IMR-90 (cell line): ENCODE results near the gene PLCXD1. TPM values are rescaled to one million over a fixed set of nuclear protein-coding genes. Genes with fewer than 3 reads are reported as not detected.
"Not testable (repeated sequence)": the region's sequence is repeated elsewhere in the genome, so short reads cannot be mapped to it uniquely, and the experiment has no call there.

ENCODE experiments used
- ATAC-seq: fragments of 200-7000 bp; cut with Tn5 transposase; 2 replicates; pipeline ENCODE4 v1.9.1; 2020; ENCODE audit warnings: low read depth, mild to moderate bottlenecking, moderate library complexity
- BruUV-seq: library from RNA; stranded (reverse); fragments of 400-500 nt; replicated peaks from 2 replicates; lab custom pipeline; 2021; lab: Mats Ljungman, UMichigan
- CTCF ChIA-PET: fragments of 300-600 bp; formaldehyde crosslinking; extraction: SDS; loops from one replicate; lab custom pipeline; 2021; ENCODE audit warnings: antibody characterized with exemption; lab: Yijun Ruan, JAX
- POLR2A ChIA-PET: fragments of 300-600 bp; sonication (Branson Sonifier 250); formaldehyde crosslinking; loops from one replicate; lab custom pipeline; 2022; ENCODE audit warnings: antibody characterized with exemption; ENCODE audit not compliant: unreplicated experiment; lab: Charles Lee
- DNase-seq: peaks from one replicate; pipeline ENCODE4 v3.0.0; 2013
- H2AFZ ChIP-seq: replicated peaks from 2 replicates; pipeline ENCODE3; 2013; ENCODE audit warnings: low read length, mild to moderate bottlenecking; ENCODE audit not compliant: poor library complexity
- H2AK5ac ChIP-seq: 2 replicates; pipeline ENCODE4 v1.6.1; 2013; ENCODE audit warnings: low read depth, low read length, inconsistent platforms
- H2AK9ac ChIP-seq: replicated peaks from 2 replicates; pipeline ENCODE3; 2013; ENCODE audit warnings: mild to moderate bottlenecking, low read depth, low read length, moderate library complexity; ENCODE audit not compliant: poor library complexity
- H2BK120ac ChIP-seq: 2 replicates; pipeline ENCODE4 v1.6.1; 2013; ENCODE audit warnings: low read depth, low read length, inconsistent platforms
- H2BK15ac ChIP-seq: 3 replicates; pipeline ENCODE4 v1.6.1; 2013; ENCODE audit warnings: low read depth, low read length, inconsistent platforms
- H2BK20ac ChIP-seq: 2 replicates; pipeline ENCODE4 v1.6.1; 2013; ENCODE audit warnings: low read depth, mild to moderate bottlenecking, inconsistent platforms, low read length, moderate library complexity
- H2BK5ac ChIP-seq: 2 replicates; pipeline ENCODE4 v1.6.1; 2013; ENCODE audit warnings: mild to moderate bottlenecking, low read depth, low read length, inconsistent platforms; ENCODE audit not compliant: poor library complexity, severe bottlenecking
- H3K14ac ChIP-seq: replicated peaks from 2 replicates; pipeline ENCODE4 v1.6.1; 2013; ENCODE audit warnings: low read depth, low read length, inconsistent platforms
- H3K18ac ChIP-seq: 2 replicates; pipeline ENCODE4 v1.6.1; 2013; ENCODE audit warnings: low read depth, low read length, control low read depth
- H3K23ac ChIP-seq: 2 replicates; pipeline ENCODE4 v1.6.1; 2013; ENCODE audit warnings: low read depth, low read length, inconsistent platforms
- H3K27ac ChIP-seq: 2 replicates; pipeline ENCODE4 v1.5.1; 2013; ENCODE audit warnings: mild to moderate bottlenecking, control low read depth, low read length; ENCODE audit not compliant: insufficient read depth
- H3K27me3 ChIP-seq: 2 replicates; pipeline ENCODE4 v1.6.1; 2013; ENCODE audit warnings: low read length; ENCODE audit not compliant: control insufficient read depth, insufficient read depth
- H3K36me3 ChIP-seq: 2 replicates; pipeline ENCODE4 v1.6.1; 2013; ENCODE audit warnings: low read length, mixed read lengths; ENCODE audit not compliant: control insufficient read depth, insufficient read depth
- H3K4ac ChIP-seq: 2 replicates; pipeline ENCODE4 v1.6.1; 2013; ENCODE audit warnings: low read depth, low read length, inconsistent platforms
- H3K4me1 ChIP-seq: 2 replicates; pipeline ENCODE4 v1.6.1; 2013; ENCODE audit warnings: low read length, mixed read lengths; ENCODE audit not compliant: control insufficient read depth, insufficient read depth
- H3K4me2 ChIP-seq: 2 replicates; pipeline ENCODE4 v1.6.1; 2013; ENCODE audit warnings: low read depth, mild to moderate bottlenecking, control low read depth, low read length, moderate library complexity
- H3K4me3 ChIP-seq: 2 replicates; pipeline ENCODE4 v1.5.1; 2013; ENCODE audit warnings: low read depth, mild to moderate bottlenecking, control low read depth, low read length, moderate library complexity; ENCODE audit not compliant: insufficient read depth
- H3K56ac ChIP-seq: 2 replicates; pipeline ENCODE4 v1.6.1; 2013; ENCODE audit warnings: low read length, inconsistent platforms; ENCODE audit not compliant: insufficient read depth; ENCODE audit errors: extremely low read depth
- H3K79me1 ChIP-seq, 2 experiments: 2 replicates each; pipeline ENCODE4 v1.6.1; 2013; ENCODE audit warnings: low read length in 2 of 2, inconsistent platforms in 1 of 2, low read depth in 1 of 2
- H3K9ac ChIP-seq: 2 replicates; pipeline ENCODE4 v1.6.1; 2013; ENCODE audit warnings: low read depth, low read length, control low read depth
- H3K9me1 ChIP-seq: 2 replicates; pipeline ENCODE4 v1.6.1; 2013; ENCODE audit warnings: low read length, inconsistent platforms; ENCODE audit not compliant: insufficient read depth
- H3K9me3 ChIP-seq: 2 replicates; pipeline ENCODE4 v1.6.1; 2013; ENCODE audit warnings: low read length; ENCODE audit not compliant: control insufficient read depth, insufficient read depth
- H4K20me1 ChIP-seq: 2 replicates; pipeline ENCODE4 v1.6.1; 2013; ENCODE audit warnings: low read length, inconsistent platforms; ENCODE audit not compliant: insufficient read depth
- H4K5ac ChIP-seq: 2 replicates; pipeline ENCODE4 v1.6.1; 2013; ENCODE audit warnings: mild to moderate bottlenecking, low read depth, low read length, control low read depth
- H4K8ac ChIP-seq, 2 experiments: 2 replicates each; pipeline ENCODE4 v1.6.1; 2013; ENCODE audit warnings: low read depth in 2 of 2, low read length in 2 of 2, control low read depth in 1 of 2, inconsistent platforms in 1 of 2
- H4K91ac ChIP-seq: 2 replicates; pipeline ENCODE4 v1.6.1; 2013; ENCODE audit warnings: low read depth, low read length, inconsistent platforms; ENCODE audit not compliant: insufficient read depth
- WGBS, 2 experiments: methylation state at CpG; one replicate each; pipeline versions ENCODE4 v1.1.5 to v1.1.7; 2013; ENCODE audit warnings: missing lambda C conversion rate in 2 of 2; ENCODE audit not compliant: insufficient read length in 1 of 2; ENCODE audit errors: extremely low coverage in 2 of 2; 5-methylcytosine and 5-hydroxymethylcytosine counted together
- dilution Hi-C: fragments of 300-500 bp; cut with HindIII; formaldehyde crosslinking; loops from one replicate; pipeline ENCODE4 v1.14.3; 2018; ENCODE audit warnings: low sequenced_read_pairs; ENCODE audit not compliant: unreplicated experiment
- in situ Hi-C: fragments of 300-500 bp; cut with MboI; formaldehyde crosslinking; loops from 3 replicates; pipeline ENCODE4 v1.14.3; 2019; ENCODE audit warnings: low sequenced_read_pairs, inconsistent platforms, mixed read lengths
- intact Hi-C: fragments of 100-400 bp; cut with micrococcal nuclease; formaldehyde crosslinking; loops from 2 replicates; pipeline ENCODE4 v1.10.0; 2022
- polyA plus RNA-seq, 3 experiments: library from polyadenylated mRNA; depleted of rRNA; stranded (reverse); fragments of >200 nt; gene quantifications; 2 replicates each; pipeline ENCODE4 v1.2.3, GENCODE V29; 2012; ENCODE audit warnings: low replicate concordance in 1 of 3
- total RNA-seq: library from RNA; depleted of rRNA; stranded (reverse); fragments of >200 nt; gene quantifications from 2 replicates; pipeline ENCODE4 v1.2.3, GENCODE V29; 2012

Gene PLCXD1
- total and polyA plus RNA-seq, 2 of the 4 experiments (the other 2 are of a cell fraction) = 16.7 to 17.7 TPM

- dilution Hi-C loops, H3K4me1 ChIP-seq, ATAC-seq, H2BK20ac ChIP-seq, H3K27ac ChIP-seq, H3K4me2 ChIP-seq, H2AK5ac ChIP-seq, H3K36me3 ChIP-seq, POLR2A ChIA-PET, H3K27me3 ChIP-seq, BruUV-seq, H3K4ac ChIP-seq, H4K20me1 ChIP-seq, H2BK15ac ChIP-seq, H3K9me3 ChIP-seq, H4K8ac ChIP-seq, H4K5ac ChIP-seq, H3K9ac ChIP-seq, H3K79me1 ChIP-seq, H3K18ac ChIP-seq, DNase-seq, H3K23ac ChIP-seq, H2BK5ac ChIP-seq, H2AFZ ChIP-seq, H3K4me3 ChIP-seq, H2BK120ac ChIP-seq, H3K9me1 ChIP-seq, H3K14ac ChIP-seq, H4K91ac ChIP-seq, H3K56ac ChIP-seq, intact Hi-C loops, in situ Hi-C loops, CTCF ChIA-PET, H2AK9ac ChIP-seq: not testable (repeated sequence)
- no CpG with 5 or more reads among the region's 14 CpGs for WGBS, 2 experiments
Measured at GRCh38 chrX:324664-325063, 43.5 kb downstream of the PLCXD1 start.
